OCI-LY1 (cell line): Measurements from ENCODE around the gene SERPINB5.

Experiments used
- EZH2 ChIP-seq: fragments of 200-600 bp; sonication (generic), shearing (Covaris generic); IDR thresholded peaks from 2 replicates; pipeline ENCODE4 v1.8.0; 2017; ENCODE audit warnings: borderline replicate concordance, mixed run types, mild to moderate bottlenecking, antibody characterized with exemption, low read length, moderate library complexity, mixed read lengths
- TF ChIP-seq, protein P1 (sequence below): fragments of 200-600 bp; sonication (generic), shearing (Covaris generic); IDR thresholded peaks from 2 replicates; pipeline ENCODE4 v1.5.1; 2017; ENCODE audit warnings: mild to moderate bottlenecking, antibody characterized with exemption, low read length, moderate library complexity, mixed read lengths

DNA sequence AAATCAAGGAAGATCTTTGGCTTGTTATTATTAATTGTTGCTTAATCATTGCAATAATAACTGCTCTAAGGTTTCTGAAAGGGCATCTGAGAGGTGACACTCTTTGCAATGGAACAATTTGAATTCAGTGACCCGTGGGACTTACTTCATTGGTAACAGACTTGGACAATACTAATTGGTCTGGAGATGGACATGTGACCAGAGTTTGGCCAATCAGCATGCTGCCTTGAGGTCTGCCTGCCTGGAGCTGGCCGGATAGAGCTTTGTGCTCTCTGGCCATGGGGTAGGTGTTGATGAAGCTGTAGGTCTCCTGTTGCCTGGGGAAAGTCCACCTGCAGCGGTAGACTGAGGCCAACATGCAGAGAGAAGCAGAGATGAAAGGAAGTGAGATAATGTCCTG is 30.5 kb upstream of the SERPINB5 start:
- TF ChIP-seq, protein P1, sequence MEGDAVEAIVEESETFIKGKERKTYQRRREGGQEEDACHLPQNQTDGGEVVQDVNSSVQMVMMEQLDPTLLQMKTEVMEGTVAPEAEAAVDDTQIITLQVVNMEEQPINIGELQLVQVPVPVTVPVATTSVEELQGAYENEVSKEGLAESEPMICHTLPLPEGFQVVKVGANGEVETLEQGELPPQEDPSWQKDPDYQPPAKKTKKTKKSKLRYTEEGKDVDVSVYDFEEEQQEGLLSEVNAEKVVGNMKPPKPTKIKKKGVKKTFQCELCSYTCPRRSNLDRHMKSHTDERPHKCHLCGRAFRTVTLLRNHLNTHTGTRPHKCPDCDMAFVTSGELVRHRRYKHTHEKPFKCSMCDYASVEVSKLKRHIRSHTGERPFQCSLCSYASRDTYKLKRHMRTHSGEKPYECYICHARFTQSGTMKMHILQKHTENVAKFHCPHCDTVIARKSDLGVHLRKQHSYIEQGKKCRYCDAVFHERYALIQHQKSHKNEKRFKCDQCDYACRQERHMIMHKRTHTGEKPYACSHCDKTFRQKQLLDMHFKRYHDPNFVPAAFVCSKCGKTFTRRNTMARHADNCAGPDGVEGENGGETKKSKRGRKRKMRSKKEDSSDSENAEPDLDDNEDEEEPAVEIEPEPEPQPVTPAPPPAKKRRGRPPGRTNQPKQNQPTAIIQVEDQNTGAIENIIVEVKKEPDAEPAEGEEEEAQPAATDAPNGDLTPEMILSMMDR = no peak
- TF ChIP-seq EZH2 = no peak
